Measurements from ENCODE around the gene ANKRD26.

DNA sequence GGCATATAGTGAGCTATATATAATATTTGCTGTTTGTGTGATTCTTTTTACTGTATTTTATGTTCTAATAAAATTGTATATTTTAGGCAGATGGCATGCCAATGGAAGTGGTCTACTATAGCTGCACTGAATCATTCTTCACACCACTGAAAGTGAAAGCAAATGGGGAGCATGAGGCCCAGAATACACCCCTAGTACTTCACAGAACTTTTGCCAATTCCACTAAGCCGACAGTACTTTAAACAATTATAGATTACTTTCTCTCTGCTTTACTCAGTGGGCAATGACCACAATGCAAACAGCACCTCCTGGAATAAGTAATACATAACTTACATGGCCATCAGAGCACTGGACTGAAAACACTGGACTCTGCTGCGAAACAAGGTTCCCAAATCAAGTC, 70.2 kb downstream of the ANKRD26 start:
- no peak for TF ChIP-seq RAD21 (IDR thresholded peaks at IDR 0.05; ENCODE audit: low read length)
- no peak for TF ChIP-seq JUND (IDR thresholded peaks at IDR 0.05)
- no peak for TF ChIP-seq SMC3 (IDR thresholded peaks at IDR 0.05; ENCODE audit: low read depth, low read length)
- TF ChIP-seq TAF1 (IDR thresholded peaks at IDR 0.05; ENCODE audit: borderline replicate concordance, low read depth, low read length), result no peak
- TF ChIP-seq, protein P1, sequence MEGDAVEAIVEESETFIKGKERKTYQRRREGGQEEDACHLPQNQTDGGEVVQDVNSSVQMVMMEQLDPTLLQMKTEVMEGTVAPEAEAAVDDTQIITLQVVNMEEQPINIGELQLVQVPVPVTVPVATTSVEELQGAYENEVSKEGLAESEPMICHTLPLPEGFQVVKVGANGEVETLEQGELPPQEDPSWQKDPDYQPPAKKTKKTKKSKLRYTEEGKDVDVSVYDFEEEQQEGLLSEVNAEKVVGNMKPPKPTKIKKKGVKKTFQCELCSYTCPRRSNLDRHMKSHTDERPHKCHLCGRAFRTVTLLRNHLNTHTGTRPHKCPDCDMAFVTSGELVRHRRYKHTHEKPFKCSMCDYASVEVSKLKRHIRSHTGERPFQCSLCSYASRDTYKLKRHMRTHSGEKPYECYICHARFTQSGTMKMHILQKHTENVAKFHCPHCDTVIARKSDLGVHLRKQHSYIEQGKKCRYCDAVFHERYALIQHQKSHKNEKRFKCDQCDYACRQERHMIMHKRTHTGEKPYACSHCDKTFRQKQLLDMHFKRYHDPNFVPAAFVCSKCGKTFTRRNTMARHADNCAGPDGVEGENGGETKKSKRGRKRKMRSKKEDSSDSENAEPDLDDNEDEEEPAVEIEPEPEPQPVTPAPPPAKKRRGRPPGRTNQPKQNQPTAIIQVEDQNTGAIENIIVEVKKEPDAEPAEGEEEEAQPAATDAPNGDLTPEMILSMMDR (IDR thresholded peaks at IDR 0.05), result no peak
- no peak for TF ChIP-seq YY1 (IDR thresholded peaks at IDR 0.05; ENCODE audit: low read depth)
- TF ChIP-seq, protein P2, sequence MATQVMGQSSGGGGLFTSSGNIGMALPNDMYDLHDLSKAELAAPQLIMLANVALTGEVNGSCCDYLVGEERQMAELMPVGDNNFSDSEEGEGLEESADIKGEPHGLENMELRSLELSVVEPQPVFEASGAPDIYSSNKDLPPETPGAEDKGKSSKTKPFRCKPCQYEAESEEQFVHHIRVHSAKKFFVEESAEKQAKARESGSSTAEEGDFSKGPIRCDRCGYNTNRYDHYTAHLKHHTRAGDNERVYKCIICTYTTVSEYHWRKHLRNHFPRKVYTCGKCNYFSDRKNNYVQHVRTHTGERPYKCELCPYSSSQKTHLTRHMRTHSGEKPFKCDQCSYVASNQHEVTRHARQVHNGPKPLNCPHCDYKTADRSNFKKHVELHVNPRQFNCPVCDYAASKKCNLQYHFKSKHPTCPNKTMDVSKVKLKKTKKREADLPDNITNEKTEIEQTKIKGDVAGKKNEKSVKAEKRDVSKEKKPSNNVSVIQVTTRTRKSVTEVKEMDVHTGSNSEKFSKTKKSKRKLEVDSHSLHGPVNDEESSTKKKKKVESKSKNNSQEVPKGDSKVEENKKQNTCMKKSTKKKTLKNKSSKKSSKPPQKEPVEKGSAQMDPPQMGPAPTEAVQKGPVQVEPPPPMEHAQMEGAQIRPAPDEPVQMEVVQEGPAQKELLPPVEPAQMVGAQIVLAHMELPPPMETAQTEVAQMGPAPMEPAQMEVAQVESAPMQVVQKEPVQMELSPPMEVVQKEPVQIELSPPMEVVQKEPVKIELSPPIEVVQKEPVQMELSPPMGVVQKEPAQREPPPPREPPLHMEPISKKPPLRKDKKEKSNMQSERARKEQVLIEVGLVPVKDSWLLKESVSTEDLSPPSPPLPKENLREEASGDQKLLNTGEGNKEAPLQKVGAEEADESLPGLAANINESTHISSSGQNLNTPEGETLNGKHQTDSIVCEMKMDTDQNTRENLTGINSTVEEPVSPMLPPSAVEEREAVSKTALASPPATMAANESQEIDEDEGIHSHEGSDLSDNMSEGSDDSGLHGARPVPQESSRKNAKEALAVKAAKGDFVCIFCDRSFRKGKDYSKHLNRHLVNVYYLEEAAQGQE (IDR thresholded peaks at IDR 0.05; ENCODE audit: low read depth, low read length), result no peak
- TF ChIP-seq RFX5 (IDR thresholded peaks at IDR 0.05; ENCODE audit: low read length), result no peak
- no peak for TF ChIP-seq EP300 (IDR thresholded peaks at IDR 0.05; ENCODE audit: borderline replicate concordance in 1 of 2, low read depth in 1 of 2, low read length in 1 of 2)

Measured in SK-N-SH (cell line).